HL-60 (cell line): Measurements from ENCODE around the gene MLYCD.

Experiments used
- CTCF ChIP-seq: IDR thresholded peaks from one replicate; pipeline ENCODE4 v1.5.1; 2011; ENCODE audit warnings: low read length, control low read depth, inconsistent platforms; ENCODE audit not compliant: insufficient read depth
- POLR2AphosphoS5 ChIP-seq: IDR thresholded peaks from 2 replicates; pipeline ENCODE4 v1.6.1; 2012; ENCODE audit warnings: low read depth
- REST ChIP-seq: IDR thresholded peaks from 2 replicates; pipeline ENCODE4 v1.6.1; 2012; ENCODE audit warnings: low read depth; ENCODE audit not compliant: insufficient replicate concordance
- SPI1 ChIP-seq: IDR thresholded peaks from 2 replicates; pipeline ENCODE4 v1.6.1; 2012; ENCODE audit warnings: low read depth, mild to moderate bottlenecking, borderline replicate concordance

GRCh38 chr16:83942074-83942473, 43.2 kb downstream of the MLYCD start:
- no peak for TF ChIP-seq CTCF
- no peak for TF ChIP-seq SPI1
- TF ChIP-seq POLR2AphosphoS5 = no peak
- TF ChIP-seq REST = no peak
